GM18519 (cell line): ENCODE data around the gene FEN1.

Source experiments
- ATAC-seq: cut with Tn5 transposase; IDR thresholded peaks from one replicate; pipeline ENCODE4 v1.9.1; 2021; ENCODE audit warnings: mild to moderate bottlenecking, moderate library complexity; ENCODE audit not compliant: unreplicated experiment, low FRiP score

Gene FEN1, protein sequence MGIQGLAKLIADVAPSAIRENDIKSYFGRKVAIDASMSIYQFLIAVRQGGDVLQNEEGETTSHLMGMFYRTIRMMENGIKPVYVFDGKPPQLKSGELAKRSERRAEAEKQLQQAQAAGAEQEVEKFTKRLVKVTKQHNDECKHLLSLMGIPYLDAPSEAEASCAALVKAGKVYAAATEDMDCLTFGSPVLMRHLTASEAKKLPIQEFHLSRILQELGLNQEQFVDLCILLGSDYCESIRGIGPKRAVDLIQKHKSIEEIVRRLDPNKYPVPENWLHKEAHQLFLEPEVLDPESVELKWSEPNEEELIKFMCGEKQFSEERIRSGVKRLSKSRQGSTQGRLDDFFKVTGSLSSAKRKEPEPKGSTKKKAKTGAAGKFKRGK

DNA sequence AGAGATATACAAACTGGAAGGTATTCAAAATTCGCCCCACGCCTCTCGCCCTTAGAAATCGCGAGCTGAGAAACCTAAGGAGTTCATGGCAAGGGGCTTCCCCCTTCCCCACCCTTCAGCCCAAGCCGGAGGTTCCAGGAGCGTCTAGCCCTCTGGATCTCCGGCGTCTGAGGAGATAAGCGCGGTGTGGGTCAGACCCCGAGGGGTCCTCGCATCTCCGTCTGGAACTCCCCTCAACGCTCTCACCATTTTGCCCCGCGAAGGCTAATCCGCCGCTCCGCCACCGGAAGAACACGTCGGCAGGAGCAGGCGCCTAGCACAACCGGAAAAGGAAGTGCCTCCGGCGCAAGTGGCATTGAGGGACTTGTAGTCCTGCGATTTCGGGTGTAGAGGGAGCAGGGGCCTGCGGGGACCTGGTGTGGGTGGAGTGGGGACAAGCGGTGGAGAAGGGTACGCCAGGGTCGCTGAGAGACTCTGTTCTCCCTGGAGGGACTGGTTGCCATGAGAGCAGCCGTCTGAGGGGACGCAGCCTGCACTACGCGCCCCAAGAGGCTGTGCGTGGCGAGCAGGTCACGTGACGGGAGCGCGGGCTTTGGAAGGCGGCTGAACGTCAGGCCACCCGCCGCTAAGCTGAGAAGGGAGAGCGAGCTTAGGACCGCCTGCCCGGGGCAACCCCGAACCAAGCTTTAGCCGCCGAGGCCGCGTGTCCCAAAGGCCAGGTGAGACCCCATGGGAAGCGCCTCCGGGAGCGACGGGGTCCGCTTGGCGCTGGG lies at the start of gene FEN1, which contains the start of gene TMEM258:
Gene FEN1 (plus strand): TSS at position 602 of the 773 bp plus-strand sequence. CDS start 2,451 bp downstream, outside the sequence.
Gene TMEM258 (minus strand): TSS at position 290 of the 773 bp plus-strand sequence. CDS start 41 bp downstream, at position 249.
- ATAC-seq, result no peak

DNA sequence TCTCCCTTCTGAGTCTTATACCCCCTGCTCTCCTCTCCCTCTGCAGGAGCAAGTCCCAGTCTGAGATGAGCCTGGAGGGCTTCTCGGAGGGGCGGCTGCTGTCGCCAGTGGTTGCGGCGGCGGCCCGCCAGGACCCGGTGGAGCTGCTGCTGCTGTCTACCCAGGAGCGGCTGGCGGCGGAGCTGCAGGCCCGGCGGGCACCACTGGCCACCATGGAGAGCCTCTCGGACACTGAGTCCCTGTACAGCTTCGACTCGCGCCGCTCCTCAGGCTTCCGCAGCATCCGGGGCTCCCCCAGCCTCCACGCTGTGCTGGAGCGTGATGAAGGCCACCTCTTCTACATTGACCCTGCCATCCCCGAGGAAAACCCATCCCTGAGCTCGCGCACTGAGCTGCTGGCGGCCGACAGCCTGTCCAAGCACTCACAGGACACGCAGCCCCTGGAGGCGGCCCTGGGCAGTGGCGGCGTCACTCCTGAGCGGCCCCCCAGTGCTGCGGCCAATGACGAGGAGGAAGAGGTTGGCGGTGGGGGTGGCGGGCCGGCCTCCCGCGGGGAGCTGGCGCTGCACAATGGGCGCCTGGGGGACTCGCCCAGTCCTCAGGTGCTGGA lies 49.1 kb upstream of the FEN1 start:
- no peak for ATAC-seq

DNA sequence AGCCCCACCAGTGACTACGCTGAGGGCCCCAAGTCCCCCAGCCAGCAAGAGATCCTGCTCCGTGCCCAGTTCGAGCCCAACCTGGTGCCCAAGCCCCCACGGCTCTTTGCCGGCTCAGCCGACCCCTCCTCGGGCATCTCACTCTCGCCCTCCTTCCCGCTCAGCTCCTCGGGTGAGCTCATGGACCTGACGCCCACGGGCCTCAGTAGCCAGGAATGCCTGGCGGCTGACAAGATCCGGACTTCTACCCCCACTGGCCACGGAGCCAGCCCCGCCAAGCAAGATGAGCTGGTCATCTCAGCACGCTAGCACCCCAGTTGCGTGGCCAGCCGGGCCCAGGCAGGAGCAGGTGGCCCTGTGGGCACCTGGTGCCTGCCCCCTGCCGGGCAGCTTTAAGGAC lies 48.5 kb upstream of the FEN1 start:
- no peak for ATAC-seq

DNA sequence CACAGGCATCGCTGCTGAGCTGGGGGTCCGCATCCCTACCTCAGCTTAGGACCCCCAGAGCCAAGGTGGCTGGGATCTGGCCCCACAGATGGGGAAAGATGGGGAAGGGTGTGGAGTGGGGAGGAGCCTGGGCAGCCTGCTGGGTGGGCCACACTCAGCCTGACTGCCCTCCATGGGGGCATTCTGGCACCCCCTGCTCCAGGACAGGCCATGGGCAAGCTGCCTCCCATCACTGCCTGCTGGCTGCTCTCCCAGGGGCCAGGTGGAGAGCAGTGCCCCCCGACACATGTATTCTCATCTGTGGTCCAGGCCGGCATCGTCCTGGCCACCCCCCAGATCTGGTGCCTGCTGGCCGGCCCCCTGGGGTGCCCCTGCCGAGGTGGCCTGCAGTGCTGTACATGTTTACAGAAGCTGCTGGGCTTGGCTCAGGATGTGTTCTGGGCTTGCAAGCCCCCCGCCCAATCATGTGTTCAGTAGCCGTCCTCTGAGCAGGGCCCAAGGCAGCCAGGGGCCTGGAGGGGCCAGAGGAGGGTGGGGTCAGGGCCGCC lies 48.0 kb upstream of the FEN1 start:
- no peak for ATAC-seq

DNA sequence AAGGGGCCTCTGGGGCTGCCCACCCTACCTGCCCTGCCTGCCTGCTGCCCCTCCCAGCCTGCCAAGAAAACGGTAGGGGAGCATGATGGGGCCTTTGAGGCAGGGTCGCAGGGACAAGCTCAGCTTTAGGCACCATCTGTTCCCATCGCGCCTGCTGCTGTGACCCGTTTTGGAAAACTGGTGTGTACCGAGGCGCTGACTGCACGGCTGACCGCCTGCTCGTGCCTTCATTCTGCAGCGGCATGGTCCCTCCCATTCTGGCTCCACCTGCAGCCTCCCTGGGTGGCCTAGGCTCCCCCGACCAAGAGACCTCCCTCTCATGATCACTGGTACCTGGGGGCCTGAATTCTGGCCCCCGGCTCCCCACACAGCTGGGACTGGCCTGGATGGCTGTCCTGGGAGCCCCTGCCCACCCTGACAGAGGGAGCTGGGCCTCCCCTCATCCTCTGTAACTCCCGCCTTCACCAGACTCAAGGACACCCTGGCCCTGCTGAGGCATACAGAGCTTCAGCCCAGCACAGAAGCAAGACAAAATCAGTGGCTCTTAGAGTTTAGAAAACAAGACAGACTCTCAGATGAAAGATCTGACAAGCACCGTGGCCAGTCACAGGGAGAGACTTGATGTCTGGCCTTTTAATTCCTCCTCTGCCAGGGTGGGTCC lies 46.8 kb upstream of the FEN1 start:
- no peak for ATAC-seq

DNA sequence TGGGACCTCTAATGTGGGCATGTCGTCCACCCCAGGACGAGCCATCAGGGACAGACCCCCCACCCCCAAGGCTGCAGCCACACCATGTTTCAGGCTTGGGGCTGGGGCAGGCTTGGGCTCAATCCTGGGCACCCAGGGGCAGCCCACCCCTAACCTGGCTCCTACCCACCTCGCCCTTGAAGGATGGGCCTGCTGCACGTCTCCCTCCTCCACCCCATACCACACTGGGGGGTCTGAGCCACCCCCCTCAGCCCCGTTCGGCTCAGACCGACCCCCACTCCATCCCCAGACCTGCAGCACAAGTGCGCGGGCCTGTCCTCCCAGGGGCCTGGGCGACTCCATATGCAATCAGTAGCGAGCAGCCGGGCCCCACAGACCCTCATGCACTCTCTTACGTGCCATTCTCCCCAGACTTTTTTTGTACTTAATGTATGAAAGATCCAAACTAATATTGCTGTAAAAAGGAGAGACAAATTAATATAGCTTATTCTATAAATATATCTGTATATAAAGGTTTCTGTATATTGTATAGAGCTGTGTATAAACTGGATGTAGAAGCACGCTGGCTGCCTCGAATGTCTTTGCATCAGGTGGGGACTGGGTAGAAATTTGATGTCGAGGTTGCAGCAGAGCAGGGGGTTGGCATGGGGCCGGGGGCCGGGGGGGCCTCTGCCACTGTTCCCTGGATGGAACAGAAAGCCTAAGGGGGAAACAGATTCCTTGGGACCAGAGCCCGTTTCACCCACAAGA lies 46.1 kb upstream of the FEN1 start:
- no peak for ATAC-seq

DNA sequence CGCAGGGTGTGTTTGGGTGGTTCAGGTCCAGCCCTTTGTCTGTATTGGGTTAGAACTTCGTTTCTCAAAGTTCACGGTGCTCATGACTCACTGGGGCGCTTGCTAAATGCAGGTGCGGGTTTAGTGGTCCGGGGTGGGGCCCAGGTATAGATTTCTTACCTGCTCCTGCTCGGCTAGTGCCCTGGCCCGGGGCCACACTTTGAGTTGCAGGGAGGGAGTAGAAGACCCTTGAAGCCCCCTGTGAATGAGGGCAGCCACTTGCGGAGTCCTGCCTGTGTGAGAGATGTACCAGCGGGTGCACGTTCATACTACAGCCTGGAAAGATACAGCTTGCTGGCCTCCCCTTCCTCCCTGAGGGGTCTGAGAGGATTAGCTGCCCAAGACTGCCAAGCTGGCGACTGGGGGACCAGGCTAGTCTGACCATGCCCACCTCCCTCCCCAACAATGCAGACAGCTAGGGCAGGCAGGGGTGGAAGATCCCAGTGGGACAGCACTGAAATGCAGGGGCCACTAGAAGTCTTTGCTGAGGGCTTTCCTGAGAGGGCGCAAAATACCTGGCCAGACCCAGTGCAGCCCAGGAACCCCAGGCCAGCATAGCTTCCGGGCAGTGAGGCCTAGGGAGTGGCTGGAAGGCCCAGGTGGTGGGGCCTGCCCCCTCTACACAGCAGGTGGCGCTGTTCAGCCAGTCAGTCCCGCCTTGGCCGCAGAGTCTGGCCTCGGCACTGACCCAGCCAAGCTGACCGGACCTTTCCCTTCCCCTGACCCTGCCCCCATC lies 45.3 kb upstream of the FEN1 start:
- ATAC-seq, result no peak

DNA sequence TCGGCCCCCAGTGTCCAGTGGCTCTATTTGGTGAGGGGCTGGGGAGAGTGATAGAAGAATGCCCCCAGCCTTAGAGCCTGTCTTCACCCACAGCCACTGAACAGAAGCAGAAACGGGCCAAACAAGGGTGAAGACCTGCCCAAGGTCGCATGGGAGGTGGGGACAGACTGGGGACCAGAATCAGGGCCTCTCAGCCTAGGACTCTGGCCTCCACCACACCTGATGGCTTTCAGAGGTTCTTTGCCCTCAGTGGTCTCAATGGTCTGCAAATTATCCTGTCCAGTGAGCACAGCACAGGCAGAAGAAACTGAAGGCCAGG lies 44.8 kb upstream of the FEN1 start:
- no peak for ATAC-seq

DNA sequence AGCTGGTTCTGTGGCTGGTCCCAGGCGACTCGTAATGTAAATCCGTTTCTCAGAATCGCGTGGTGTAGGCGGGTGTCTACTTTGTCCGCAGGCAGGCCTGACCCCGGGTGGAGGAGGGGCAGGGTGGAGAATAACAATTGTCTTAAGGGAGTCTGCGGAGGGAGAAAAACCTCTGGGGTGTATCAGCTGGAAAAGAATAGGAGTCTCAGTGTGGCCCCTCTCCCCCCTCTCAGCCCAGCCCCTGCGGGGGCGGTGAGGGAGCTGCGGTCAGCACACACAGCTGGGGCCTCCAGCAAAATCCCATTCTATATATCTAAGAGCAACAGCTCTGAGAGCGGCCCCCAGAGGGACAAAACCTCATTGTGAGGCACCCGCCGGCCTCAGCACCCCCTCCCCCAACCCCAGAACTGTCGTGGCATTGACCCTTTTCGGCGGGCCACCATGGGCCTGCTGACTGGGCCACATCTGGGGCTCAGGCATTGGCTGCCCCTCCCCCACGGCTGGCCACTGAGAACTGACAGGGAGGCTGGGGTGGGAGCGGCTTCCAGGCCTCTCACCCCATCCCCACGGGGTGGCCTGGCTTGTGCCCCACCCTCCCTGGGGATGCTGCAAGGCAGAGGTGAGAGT lies 43.0 kb upstream of the FEN1 start:
- ATAC-seq, result no peak

DNA sequence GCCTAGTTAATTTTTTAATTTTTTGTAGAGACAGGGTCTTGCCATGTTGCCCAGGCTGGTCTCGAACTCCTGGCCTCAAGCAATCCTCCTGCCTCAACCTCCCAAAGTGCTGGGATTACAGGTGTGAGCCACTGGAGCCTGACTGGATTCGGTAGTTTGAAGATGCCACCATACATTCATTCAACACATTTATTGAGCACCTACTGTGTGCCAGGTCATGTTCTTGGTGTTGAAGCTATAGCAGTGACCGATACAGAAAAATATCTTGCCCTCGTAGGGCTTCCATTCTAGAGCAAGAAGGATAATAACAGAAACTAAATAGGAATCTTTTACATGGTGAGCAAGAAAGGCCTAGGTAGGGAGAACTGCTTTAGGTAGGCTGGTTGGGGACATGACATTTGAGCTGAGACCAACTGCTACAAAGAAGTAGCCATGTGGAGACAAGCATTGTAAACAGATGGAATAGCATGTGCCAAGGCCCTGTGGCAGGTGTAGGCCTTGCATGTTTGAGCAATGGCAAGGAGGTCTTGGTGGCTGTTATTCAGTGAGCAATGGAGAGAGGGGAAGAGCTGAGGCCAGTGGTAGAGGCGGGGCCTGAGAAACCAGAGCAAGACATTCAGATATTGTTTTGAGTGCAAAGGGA lies 42.0 kb upstream of the FEN1 start:
- ATAC-seq, result no peak

DNA sequence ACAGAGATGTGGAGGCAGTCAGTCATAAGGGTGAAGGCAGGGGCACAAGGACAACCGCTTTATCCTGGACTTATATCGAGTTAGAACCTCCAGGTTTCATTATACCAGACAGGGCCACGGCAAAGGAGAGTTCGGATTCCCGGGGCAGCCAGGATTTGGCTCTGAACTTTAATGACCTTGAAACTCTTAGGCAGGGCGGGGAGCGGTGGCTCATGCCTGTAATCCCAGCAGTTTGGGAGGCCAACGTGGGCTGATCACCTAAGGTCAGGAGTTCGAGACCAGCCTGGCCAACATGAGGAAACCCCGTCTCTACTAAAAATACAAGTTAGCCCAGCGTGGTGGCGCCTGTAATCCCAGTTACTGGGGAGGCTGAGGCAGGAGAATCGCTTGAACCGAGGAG lies 41.3 kb upstream of the FEN1 start:
- ATAC-seq, result no peak

DNA sequence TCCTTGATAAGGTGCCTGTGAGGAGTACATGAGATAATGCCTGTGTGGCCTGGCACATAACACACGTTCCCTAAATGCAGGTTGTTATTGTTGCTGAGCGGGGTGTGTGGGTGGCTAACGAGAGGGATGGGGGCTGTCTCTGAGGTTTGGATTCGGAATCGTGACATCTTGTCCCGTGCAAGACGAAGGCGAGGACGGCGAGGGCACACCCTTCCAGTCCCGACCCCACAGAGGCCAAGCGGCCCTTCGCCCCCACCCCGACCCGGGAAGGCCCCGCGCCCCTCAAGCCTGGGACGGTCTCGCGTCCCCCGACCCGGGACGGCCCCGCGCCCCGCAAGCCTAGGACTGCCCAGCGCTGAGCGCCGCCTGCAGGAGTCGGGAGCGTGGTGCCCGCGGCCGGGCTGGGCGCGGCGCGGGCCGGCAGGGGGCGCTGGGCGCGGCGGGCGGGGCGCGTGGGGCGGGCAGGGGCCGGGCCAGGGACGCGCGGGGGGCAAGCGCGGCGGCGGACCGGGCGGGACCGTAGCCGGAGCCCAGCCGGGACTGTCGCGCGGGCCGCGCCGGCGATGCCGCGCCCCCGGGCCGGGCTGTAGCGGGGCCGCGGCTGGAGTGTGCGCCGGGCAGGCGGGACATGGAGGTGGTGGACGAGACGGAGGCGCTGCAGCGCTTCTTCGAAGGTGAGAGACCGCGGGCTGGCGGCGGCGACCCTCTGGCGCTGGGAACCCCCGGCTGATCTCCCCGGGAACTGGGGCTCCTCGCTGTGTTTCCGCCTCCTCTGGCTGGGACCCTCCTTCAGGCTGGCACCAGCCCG lies 40.4 kb upstream of the FEN1 start, which contains the start of gene MYRF:
Gene MYRF (plus strand): TSS at position 520 of the 808 bp plus-strand sequence. CDS start 109 bp downstream, at position 629.
- ATAC-seq, result no peak

DNA sequence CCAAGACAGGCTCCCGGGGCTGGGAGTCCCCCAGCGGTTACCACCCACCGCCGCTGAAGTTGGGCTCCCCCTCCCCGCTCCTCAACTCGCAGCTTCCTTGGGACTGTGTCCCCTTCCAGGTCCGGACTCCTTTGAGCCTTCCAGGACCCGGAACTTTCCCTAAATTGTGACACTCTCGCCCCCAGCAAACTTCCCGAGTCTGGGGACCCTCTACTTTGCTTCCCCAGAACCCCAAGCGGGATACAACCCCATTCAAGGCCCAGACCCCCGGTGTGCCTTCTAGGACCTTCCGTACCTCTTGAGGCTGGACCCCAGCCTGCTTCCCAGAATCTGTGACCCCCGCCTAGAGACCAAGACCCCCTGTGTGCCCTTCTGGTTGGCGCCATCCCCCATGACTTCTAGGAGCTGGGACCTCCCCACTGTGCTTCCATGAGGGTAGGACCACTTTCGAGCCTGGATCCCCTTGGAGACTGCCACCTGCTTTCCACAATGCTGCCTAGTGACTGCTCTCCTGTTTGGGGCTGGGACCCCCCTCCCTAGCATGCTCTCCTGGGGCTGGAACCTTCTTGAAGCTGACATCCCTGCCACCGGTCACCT lies 39.7 kb upstream of the FEN1 start:
- no peak for ATAC-seq

DNA sequence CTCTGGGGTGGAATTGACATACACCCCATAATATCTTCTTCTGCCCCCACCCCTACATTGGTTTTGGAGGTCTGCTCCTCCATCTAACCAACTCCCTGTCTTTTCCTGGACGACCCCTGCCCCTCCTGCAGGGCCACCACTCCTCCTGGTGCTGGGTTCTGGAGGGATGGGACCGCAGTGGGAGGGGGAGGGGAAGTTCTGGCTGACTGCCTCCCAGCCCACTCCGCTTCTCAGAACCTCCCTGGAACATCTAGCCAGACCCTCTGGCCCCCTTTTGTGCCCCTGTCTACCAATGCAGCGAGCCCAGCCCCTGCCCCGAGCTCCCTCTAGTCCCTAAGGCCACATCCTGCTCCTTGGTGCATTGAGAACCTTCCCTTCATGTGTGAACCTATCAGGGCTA lies 39.0 kb upstream of the FEN1 start:
- ATAC-seq, result no peak

DNA sequence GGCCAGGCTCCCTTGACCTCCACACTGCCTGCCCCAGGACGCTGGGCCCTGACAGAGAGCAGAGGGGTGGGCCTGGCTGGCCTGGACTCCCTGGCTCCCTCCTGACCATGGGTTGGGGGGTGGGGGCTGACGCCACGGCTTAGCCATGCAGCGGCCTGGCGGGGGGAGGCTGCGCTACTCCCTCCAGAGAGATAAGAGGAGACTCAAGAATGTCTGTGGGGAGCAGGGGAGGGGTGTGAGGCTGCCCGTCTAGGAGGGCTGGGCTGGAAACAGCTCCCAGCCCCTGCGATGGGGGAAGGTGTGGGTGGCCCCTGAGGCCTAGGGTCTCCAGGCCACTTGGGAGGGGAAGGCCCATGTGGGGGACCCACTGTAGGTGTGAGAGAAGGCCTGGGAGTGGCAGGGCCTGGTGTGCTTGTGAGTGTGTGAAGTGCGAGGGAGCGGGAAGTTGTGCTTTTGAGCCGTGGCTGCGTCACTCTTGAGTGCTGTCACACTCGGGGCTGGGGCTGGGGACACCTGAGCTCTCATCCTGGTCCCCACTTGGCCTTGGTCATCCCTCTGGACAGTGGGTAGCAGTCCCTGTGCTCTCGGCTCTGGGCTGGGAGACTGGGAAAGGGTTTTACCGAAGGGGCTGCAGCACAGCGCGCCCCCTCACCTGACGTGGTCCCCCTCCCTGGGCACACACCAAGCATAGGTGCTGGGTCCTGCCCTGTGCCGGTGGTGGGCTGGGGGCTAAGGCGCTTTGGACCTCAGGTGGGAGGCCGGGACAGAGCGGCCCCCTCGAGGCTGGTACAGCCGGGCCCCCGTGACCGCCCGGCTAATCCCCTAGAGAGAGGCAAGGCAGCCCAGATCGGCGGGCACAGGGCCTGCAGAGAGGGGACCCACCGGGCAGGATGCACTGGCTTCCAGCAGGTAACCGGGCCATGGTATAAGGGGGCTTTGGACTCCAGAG lies 37.9 kb upstream of the FEN1 start:
- no peak for ATAC-seq

DNA sequence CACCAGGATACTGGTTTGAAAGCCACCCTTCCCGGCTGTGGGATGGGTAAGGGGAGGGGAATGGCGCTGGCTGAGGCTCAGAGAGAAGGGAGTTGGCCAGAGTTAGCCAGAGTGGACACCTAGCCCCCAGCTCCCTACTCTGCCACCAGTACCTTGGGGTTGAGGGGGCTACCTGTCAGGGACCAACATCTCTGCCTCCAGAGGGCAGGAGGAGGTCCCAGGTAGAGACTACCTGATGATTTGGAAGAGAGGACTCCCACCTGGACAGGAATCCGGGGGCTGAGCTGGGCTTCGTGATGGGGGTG lies 36.6 kb upstream of the FEN1 start:
- ATAC-seq, result no peak
